Measurements from ENCODE around the gene SNTG2. TPM values are rescaled to one million over a fixed set of nuclear protein-coding genes. Genes with fewer than 3 reads are reported as not detected.

The SNTG2 gene
- total RNA-seq, 5 donors from 2014 or later (not counting 1 experiment from before 2014, with no cell fraction given): 0.86 to 4.8 (median 2.7) TPM

DNA sequence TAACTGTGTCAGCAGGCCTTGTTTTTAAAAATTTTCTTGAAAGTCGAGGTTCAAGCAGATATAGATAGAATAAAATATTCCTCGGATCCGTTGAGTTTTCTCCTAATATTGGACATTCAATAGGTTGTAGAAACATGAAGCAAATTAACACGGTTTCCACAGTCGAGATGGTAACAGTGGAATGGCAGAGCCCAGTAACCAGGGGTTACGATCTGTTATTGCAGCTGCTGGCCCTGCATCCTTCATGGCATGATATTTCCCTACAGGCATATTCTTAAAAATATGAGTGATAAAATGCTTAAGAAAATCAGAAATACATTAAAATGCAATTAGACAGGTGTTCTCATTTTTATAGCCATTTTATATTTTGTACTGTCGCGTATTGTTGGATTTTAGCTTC is 117.6 kb downstream of the SNTG2 start:
- ATAC-seq (replicated peaks in 1 of 4): no peak
- Histone ChIP-seq H3K4me1 (ENCODE audit: control insufficient read depth in 1 of 2, extremely low read depth in 1 of 2, insufficient read depth in 2 of 2, low read length in 2 of 2) (no peaks in the 10 kb centered on the region), H3K36me3 (ENCODE audit: control insufficient read depth in 2 of 2, extremely low read depth in 1 of 2, insufficient read depth in 1 of 2, low read length in 1 of 2) (no peaks in the 10 kb centered on the region), H3K4me3 (ENCODE audit: control insufficient read depth in 1 of 2, extremely low read depth in 1 of 2, low read length in 1 of 2) (no peak overlapping the region), H3K27ac (ENCODE audit: low read length) (no peak overlapping the region), H3K27me3 (replicated peaks in 1 of 2; ENCODE audit: control insufficient read depth in 2 of 2, extremely low read depth in 1 of 2, insufficient read depth in 2 of 2, low read length in 1 of 2) (peaks cover 0 to 3% of the 10 kb centered on the region in 2 experiments), H3K9me3 (no peaks in the 10 kb centered on the region)
- H3K36me3 Mint-ChIP-seq: no peaks in the 10 kb centered on the region
- H3K27me3 Mint-ChIP-seq: peaks cover 0 to 4% of the 10 kb centered on the region in 2 donors
- H3K27ac Mint-ChIP-seq: no peak overlapping the region
- H3K4me1 Mint-ChIP-seq: no peaks in the 10 kb centered on the region
- POLR2A ChIA-PET: no interaction called here
- peaks cover 0 to 4% (median 3%) of the 10 kb centered on the region in 3 donors for H3K9me3 Mint-ChIP-seq
- DNase-seq: no peak
- 95% methylated on average over 4 of the region's 8 CpGs for WGBS (ENCODE audit: insufficient coverage)
- H3K4me3 Mint-ChIP-seq: no peak overlapping the region
- CTCF ChIA-PET: no interaction called here

DNA sequence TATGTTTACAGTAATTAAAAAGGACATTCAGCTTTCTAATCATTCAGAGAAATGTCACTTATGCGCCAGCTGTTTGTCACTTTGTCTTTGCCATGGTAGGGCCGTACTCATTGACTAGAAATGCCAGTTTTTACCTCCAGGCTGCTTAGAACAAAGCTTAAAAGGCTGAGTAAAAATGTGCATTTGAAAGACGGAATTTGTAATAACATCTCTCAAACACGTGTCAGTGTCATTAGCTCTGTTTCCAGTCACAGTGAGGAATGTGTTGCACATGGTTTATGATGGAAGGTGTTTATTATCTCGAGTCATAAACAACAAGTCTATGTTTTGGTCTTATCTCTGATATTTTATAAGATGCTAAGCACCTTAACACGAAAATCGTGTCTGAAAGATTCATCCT is 118.2 kb downstream of the SNTG2 start:
- POLR2A ChIA-PET: no interaction called here
- DNase-seq (no peak), ATAC-seq (replicated peaks in 1 of 4) (no peak)
- Histone ChIP-seq H3K36me3 (ENCODE audit: control insufficient read depth in 2 of 2, extremely low read depth in 1 of 2, insufficient read depth in 1 of 2, low read length in 1 of 2) (no peaks in the 10 kb centered on the region), H3K4me3 (ENCODE audit: control insufficient read depth in 1 of 2, extremely low read depth in 1 of 2, low read length in 1 of 2) (no peak overlapping the region), H3K27ac (ENCODE audit: low read length) (no peak overlapping the region), H3K4me1 (ENCODE audit: control insufficient read depth in 1 of 2, extremely low read depth in 1 of 2, insufficient read depth in 2 of 2, low read length in 2 of 2) (no peaks in the 10 kb centered on the region), H3K9me3 (no peaks in the 10 kb centered on the region), H3K27me3 (replicated peaks in 1 of 2; ENCODE audit: control insufficient read depth in 2 of 2, extremely low read depth in 1 of 2, insufficient read depth in 2 of 2, low read length in 1 of 2) (peaks cover 0 to 3% of the 10 kb centered on the region in 2 experiments)
- no peak overlapping the region for H3K4me3 Mint-ChIP-seq
- no peaks in the 10 kb centered on the region for H3K36me3 Mint-ChIP-seq
- H3K27me3 Mint-ChIP-seq: peaks cover 0 to 4% of the 10 kb centered on the region in 2 donors
- 67% methylated on average over 1 of the region's 7 CpGs for WGBS (ENCODE audit: insufficient coverage)
- H3K9me3 Mint-ChIP-seq: peaks cover 0 to 4% (median 3%) of the 10 kb centered on the region in 3 donors
- no peak overlapping the region for H3K27ac Mint-ChIP-seq
- H3K4me1 Mint-ChIP-seq: no peaks in the 10 kb centered on the region
- CTCF ChIA-PET: no interaction called here

DNA sequence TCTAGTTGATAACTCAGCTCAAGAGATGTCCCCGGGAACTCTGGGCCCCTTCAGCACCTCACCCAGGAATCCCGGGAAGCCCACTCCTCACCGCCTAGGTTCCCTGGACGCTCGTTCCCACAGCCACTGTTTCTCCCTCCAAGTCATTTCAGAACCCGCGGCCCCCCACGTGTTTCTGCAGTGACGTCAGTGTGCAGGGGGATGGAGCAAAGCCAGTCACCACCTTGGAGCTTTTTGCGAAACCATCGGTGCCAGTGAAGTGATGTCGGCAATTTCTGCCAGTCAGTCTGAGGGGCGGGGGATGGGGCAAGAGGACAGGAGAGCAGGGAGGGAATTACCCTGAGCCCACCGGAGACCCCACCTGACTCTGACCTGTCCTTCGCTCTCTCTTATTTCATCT is 119.2 kb downstream of the SNTG2 start:
- Histone ChIP-seq H3K9me3 (no peaks in the 10 kb centered on the region), H3K27me3 (replicated peaks in 1 of 2; ENCODE audit: control insufficient read depth in 2 of 2, extremely low read depth in 1 of 2, insufficient read depth in 2 of 2, low read length in 1 of 2) (peaks cover 0 to 3% of the 10 kb centered on the region in 2 experiments), H3K4me1 (ENCODE audit: control insufficient read depth in 1 of 2, extremely low read depth in 1 of 2, insufficient read depth in 2 of 2, low read length in 2 of 2) (no peaks in the 10 kb centered on the region), H3K4me3 (ENCODE audit: control insufficient read depth in 1 of 2, extremely low read depth in 1 of 2, low read length in 1 of 2) (no peak overlapping the region), H3K36me3 (ENCODE audit: control insufficient read depth in 2 of 2, extremely low read depth in 1 of 2, insufficient read depth in 1 of 2, low read length in 1 of 2) (no peaks in the 10 kb centered on the region), H3K27ac (ENCODE audit: low read length) (no peak overlapping the region)
- no peak for ATAC-seq (replicated peaks in 1 of 4)
- DNase-seq: no peak
- Mint-ChIP-seq H3K4me3 (no peak overlapping the region), H3K9me3 (peaks cover 0 to 4% (median 3%) of the 10 kb centered on the region in 3 donors), H3K36me3 (no peaks in the 10 kb centered on the region), H3K27me3 (peaks cover 0 to under 1% of the 10 kb centered on the region in 2 donors), H3K27ac (no peak overlapping the region), H3K4me1 (no peaks in the 10 kb centered on the region)
- ChIA-PET CTCF (no interaction called here), POLR2A (no interaction called here)
- 91% methylated on average over 6 of the region's 15 CpGs for WGBS (ENCODE audit: insufficient coverage)

DNA sequence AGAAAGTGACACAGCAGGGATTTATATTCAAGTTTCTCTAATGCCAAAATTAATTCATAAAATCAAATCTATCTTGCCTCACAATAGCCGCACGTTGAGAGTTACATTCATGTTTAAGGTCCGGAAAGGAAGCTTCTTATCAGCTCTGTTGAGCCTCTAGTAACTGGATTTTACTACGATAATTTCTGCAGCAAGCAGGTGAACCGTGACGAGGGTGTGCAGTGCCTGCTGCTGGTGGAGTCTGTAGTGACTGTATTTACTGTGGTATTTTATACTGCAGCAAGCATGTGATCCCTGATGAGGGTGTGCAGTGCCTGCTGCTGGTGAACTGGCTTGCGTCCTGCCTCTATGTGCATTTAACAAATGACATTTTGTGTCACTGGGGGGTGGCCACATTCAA is 120.0 kb downstream of the SNTG2 start:
- no peaks in the 10 kb centered on the region for H3K4me1 ChIP-seq (ENCODE audit: control insufficient read depth in 1 of 2, extremely low read depth in 1 of 2, insufficient read depth in 2 of 2, low read length in 2 of 2)
- H3K36me3 ChIP-seq (ENCODE audit: control insufficient read depth in 2 of 2, extremely low read depth in 1 of 2, insufficient read depth in 1 of 2, low read length in 1 of 2): no peaks in the 10 kb centered on the region
- H3K27ac ChIP-seq (ENCODE audit: low read length): no peak overlapping the region
- Mint-ChIP-seq H3K36me3 (no peaks in the 10 kb centered on the region), H3K4me3 (no peak overlapping the region), H3K27ac (no peak overlapping the region), H3K27me3 (no peaks in the 10 kb centered on the region), H3K4me1 (no peaks in the 10 kb centered on the region), H3K9me3 (peaks cover 0 to 4% (median 3%) of the 10 kb centered on the region in 3 donors)
- peaks cover 0 to 3% of the 10 kb centered on the region in 2 experiments for H3K27me3 ChIP-seq (replicated peaks in 1 of 2; ENCODE audit: control insufficient read depth in 2 of 2, extremely low read depth in 1 of 2, insufficient read depth in 2 of 2, low read length in 1 of 2)
- no peaks in the 10 kb centered on the region for H3K9me3 ChIP-seq
- no peak overlapping the region for H3K4me3 ChIP-seq (ENCODE audit: control insufficient read depth in 1 of 2, extremely low read depth in 1 of 2, low read length in 1 of 2)
- CTCF ChIA-PET: no interaction called here
- POLR2A ChIA-PET: no interaction called here
- 83% methylated on average over 3 of the region's 7 CpGs for WGBS (ENCODE audit: insufficient coverage)
- DNase-seq (no peak), ATAC-seq (replicated peaks in 1 of 4) (no peak)

DNA sequence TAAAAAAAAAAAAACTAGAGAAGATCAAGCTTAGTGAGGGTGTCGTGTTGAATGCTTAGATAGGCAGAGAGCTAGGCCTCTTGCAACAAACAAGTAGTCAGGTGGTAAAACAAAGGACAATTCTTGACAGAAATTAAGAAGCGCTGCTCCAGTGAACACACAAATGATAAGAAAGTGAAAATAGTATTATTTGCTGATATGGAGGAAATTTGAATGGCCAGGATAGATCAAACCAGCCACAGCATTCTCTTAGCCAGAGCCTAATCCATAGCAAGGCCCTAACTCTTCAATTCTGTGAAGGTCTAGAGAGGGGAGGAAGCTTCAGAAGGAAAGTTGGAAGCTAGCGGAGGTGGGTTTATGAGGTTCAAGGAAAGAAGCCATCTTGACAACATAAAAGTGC is 121.0 kb downstream of the SNTG2 start:
- ATAC-seq (replicated peaks in 1 of 4) (no peak), DNase-seq (no peak)
- Mint-ChIP-seq H3K36me3 (no peaks in the 10 kb centered on the region), H3K27me3 (peaks cover 0 to 4% of the 10 kb centered on the region in 2 donors), H3K27ac (no peak overlapping the region), H3K9me3 (peaks cover 0 to 4% (median 3%) of the 10 kb centered on the region in 3 donors), H3K4me3 (no peak overlapping the region), H3K4me1 (no peaks in the 10 kb centered on the region)
- Histone ChIP-seq H3K36me3 (ENCODE audit: control insufficient read depth in 2 of 2, extremely low read depth in 1 of 2, insufficient read depth in 1 of 2, low read length in 1 of 2) (no peaks in the 10 kb centered on the region), H3K4me3 (ENCODE audit: control insufficient read depth in 1 of 2, extremely low read depth in 1 of 2, low read length in 1 of 2) (no peak overlapping the region), H3K4me1 (ENCODE audit: control insufficient read depth in 1 of 2, extremely low read depth in 1 of 2, insufficient read depth in 2 of 2, low read length in 2 of 2) (no peaks in the 10 kb centered on the region), H3K27ac (ENCODE audit: low read length) (no peak overlapping the region), H3K27me3 (replicated peaks in 1 of 2; ENCODE audit: control insufficient read depth in 2 of 2, extremely low read depth in 1 of 2, insufficient read depth in 2 of 2, low read length in 1 of 2) (peaks cover 0 to 3% of the 10 kb centered on the region in 2 experiments), H3K9me3 (no peaks in the 10 kb centered on the region)
- ChIA-PET POLR2A (no interaction called here), CTCF (no interaction called here)
- 100% methylated on average over 1 of the region's 3 CpGs for WGBS (ENCODE audit: insufficient coverage)

DNA sequence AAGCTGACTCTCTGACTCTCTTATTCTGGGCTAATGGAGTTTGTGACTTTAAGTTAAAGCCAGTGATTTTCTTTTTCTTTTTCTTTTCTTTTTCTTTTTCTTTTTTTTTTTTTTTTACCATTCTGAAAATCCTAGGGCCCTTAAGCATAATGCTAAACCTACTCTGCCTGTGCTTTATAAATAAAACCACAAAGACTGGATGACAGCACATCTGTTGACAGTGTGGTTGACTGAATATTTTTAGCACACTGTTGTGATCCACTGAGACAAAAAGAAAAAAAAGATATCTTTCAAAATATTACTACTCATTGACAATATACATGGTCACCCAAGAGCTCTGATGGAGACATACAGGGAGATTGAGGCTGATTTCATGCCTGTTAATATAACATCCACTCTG is 121.6 kb downstream of the SNTG2 start:
- Mint-ChIP-seq H3K9me3 (peaks cover 0 to 4% (median 3%) of the 10 kb centered on the region in 3 donors), H3K27ac (no peak overlapping the region), H3K4me1 (no peaks in the 10 kb centered on the region), H3K4me3 (no peak overlapping the region), H3K27me3 (peaks cover 0 to 4% of the 10 kb centered on the region in 2 donors), H3K36me3 (no peaks in the 10 kb centered on the region)
- POLR2A ChIA-PET: no interaction called here
- CTCF ChIA-PET: no interaction called here
- ATAC-seq (replicated peaks in 1 of 4): no peak
- peaks cover 0 to 3% of the 10 kb centered on the region in 2 experiments for H3K27me3 ChIP-seq (replicated peaks in 1 of 2; ENCODE audit: control insufficient read depth in 2 of 2, extremely low read depth in 1 of 2, insufficient read depth in 2 of 2, low read length in 1 of 2)
- no peak overlapping the region for H3K27ac ChIP-seq (ENCODE audit: low read length)
- H3K36me3 ChIP-seq (ENCODE audit: control insufficient read depth in 2 of 2, extremely low read depth in 1 of 2, insufficient read depth in 1 of 2, low read length in 1 of 2): no peaks in the 10 kb centered on the region
- DNase-seq: no peak
- H3K4me3 ChIP-seq (ENCODE audit: control insufficient read depth in 1 of 2, extremely low read depth in 1 of 2, low read length in 1 of 2): no peak overlapping the region
- no peaks in the 10 kb centered on the region for H3K4me1 ChIP-seq (ENCODE audit: control insufficient read depth in 1 of 2, extremely low read depth in 1 of 2, insufficient read depth in 2 of 2, low read length in 2 of 2)
- no peaks in the 10 kb centered on the region for H3K9me3 ChIP-seq

DNA sequence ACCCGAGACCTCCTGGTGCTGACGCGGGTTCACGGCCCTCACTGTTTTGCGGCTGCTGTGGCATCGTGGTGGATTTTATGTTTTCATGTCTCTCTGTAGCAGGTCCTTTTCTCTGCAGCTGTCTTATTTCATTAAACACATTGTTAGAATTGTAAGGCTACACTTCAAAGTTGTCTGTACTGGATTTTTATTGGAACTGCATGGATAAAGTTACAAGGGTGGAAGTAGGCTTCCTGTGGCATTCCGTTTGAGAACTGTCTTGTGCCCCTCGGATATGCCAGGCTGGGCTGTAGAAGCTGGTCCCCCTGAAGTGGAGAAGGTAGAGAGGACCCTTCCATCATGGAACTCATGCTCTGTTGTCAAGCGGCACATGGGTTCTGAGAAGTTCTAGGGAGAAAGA is 127.3 kb downstream of the SNTG2 start:
- H3K4me3 Mint-ChIP-seq: no peak overlapping the region
- 97% methylated on average over 3 of the region's 9 CpGs for WGBS (ENCODE audit: insufficient coverage)
- POLR2A ChIA-PET: no interaction called here

More for the DNA sequence above, 127.3 kb downstream of the SNTG2 start:
- ATAC-seq (replicated peaks in 1 of 4) (no peak), DNase-seq (no peak)
- H3K27me3 Mint-ChIP-seq: peaks cover 0 to 10% of the 10 kb centered on the region in 2 donors
- Histone ChIP-seq H3K27ac (ENCODE audit: low read length) (no peak overlapping the region), H3K4me3 (ENCODE audit: control insufficient read depth in 1 of 2, extremely low read depth in 1 of 2, low read length in 1 of 2) (no peak overlapping the region), H3K27me3 (replicated peaks in 1 of 2; ENCODE audit: control insufficient read depth in 2 of 2, extremely low read depth in 1 of 2, insufficient read depth in 2 of 2, low read length in 1 of 2) (peaks cover 0 to 16% of the 10 kb centered on the region in 2 experiments), H3K4me1 (ENCODE audit: control insufficient read depth in 1 of 2, extremely low read depth in 1 of 2, insufficient read depth in 2 of 2, low read length in 2 of 2) (no peaks in the 10 kb centered on the region), H3K9me3 (no peaks in the 10 kb centered on the region), H3K36me3 (ENCODE audit: control insufficient read depth in 2 of 2, extremely low read depth in 1 of 2, insufficient read depth in 1 of 2, low read length in 1 of 2) (no peaks in the 10 kb centered on the region)
- no peaks in the 10 kb centered on the region for H3K36me3 Mint-ChIP-seq
- no peaks in the 10 kb centered on the region for H3K9me3 Mint-ChIP-seq
- CTCF ChIA-PET: no interaction called here
- H3K27ac Mint-ChIP-seq: no peak overlapping the region
- H3K4me1 Mint-ChIP-seq: no peaks in the 10 kb centered on the region

Measured in T-cell (primary cell).